ENCODE results near the gene ACTN4. TPM values are rescaled to one million over a fixed set of nuclear protein-coding genes. Genes with fewer than 3 reads are reported as not detected.

Gene ACTN4
- total and polyA plus RNA-seq, 2 experiments from 2014 or later, result 68.9 to 427 TPM

DNA sequence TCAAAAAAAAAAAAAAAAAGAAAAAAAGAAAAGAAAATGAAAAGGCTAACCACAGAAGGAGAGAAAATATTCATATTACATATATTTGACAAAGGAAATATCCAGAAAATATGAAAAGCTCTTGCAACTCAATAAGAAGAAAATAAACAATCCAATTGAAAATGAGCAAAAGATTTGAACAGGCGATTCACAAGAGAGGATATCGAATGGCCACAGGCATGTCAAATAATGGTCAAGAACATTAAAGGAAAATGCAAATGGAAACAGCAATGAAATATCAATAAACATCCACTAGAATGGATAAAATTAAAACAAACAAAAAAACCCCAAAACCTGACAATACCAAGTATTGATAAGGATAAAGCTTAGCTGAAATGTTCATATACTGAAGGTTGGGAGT is 117.8 kb downstream of the ACTN4 start (continued):
- TF ChIP-seq, protein P1, sequence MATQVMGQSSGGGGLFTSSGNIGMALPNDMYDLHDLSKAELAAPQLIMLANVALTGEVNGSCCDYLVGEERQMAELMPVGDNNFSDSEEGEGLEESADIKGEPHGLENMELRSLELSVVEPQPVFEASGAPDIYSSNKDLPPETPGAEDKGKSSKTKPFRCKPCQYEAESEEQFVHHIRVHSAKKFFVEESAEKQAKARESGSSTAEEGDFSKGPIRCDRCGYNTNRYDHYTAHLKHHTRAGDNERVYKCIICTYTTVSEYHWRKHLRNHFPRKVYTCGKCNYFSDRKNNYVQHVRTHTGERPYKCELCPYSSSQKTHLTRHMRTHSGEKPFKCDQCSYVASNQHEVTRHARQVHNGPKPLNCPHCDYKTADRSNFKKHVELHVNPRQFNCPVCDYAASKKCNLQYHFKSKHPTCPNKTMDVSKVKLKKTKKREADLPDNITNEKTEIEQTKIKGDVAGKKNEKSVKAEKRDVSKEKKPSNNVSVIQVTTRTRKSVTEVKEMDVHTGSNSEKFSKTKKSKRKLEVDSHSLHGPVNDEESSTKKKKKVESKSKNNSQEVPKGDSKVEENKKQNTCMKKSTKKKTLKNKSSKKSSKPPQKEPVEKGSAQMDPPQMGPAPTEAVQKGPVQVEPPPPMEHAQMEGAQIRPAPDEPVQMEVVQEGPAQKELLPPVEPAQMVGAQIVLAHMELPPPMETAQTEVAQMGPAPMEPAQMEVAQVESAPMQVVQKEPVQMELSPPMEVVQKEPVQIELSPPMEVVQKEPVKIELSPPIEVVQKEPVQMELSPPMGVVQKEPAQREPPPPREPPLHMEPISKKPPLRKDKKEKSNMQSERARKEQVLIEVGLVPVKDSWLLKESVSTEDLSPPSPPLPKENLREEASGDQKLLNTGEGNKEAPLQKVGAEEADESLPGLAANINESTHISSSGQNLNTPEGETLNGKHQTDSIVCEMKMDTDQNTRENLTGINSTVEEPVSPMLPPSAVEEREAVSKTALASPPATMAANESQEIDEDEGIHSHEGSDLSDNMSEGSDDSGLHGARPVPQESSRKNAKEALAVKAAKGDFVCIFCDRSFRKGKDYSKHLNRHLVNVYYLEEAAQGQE (IDR thresholded peaks at IDR 0.05; ENCODE audit: unreplicated experiment), result no peak
- TF ChIP-seq JUNB (IDR thresholded peaks at IDR 0.05; ENCODE audit: unreplicated experiment), result no peak
- TF ChIP-seq, protein P2, sequence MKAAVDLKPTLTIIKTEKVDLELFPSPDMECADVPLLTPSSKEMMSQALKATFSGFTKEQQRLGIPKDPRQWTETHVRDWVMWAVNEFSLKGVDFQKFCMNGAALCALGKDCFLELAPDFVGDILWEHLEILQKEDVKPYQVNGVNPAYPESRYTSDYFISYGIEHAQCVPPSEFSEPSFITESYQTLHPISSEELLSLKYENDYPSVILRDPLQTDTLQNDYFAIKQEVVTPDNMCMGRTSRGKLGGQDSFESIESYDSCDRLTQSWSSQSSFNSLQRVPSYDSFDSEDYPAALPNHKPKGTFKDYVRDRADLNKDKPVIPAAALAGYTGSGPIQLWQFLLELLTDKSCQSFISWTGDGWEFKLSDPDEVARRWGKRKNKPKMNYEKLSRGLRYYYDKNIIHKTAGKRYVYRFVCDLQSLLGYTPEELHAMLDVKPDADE (IDR thresholded peaks at IDR 0.05), result no peak

DNA sequence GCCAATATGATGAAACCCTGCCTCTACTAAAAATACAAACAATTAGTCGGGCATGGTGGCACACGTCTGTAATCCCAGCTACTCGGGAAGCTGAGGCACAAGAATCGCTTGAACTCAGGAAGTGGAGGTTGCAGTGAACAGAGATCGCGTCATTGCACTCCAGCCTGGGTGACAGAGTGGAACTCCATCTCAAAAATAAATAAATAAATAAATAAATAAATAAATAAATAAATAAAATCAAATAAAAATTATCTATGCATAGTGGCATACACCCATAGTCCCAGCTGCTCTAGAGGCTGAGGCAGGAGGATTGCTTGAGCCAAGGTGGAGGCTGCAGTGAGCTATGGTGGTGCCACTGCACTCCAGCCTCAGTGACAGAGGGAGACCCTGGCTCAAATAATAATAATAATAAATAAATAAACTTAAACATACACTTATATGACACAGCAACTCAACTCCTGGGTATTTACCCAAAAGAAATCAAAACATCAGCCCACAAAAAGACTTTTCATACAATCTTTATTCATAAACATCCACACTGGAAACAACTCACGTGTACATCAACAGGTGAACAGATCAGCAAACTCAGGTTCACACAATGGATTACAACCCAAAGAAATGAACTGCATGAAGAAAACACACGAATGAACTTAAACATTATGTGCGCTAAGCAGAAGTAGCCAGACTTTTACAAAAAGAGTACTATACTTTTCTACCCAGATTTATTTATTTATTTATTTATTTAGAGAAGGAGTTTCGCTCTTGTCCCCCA is 119.0 kb downstream of the ACTN4 start:
- no peak overlapping the region for H3K27ac ChIP-seq (ENCODE audit: low read depth)
- H3K79me2 ChIP-seq (replicated peaks; ENCODE audit: insufficient read depth), result no peaks in the 10 kb centered on the region
- H3K9me2 ChIP-seq (ENCODE audit: insufficient read depth), result no peaks in the 10 kb centered on the region
- DNase-seq (ENCODE audit: low spot score), result no peak
- no peak for ATAC-seq
- H3K4me3 Mint-ChIP-seq, result no peak overlapping the region; the same call in 2 of the 3 replicates
- peaks cover 4% of the 10 kb centered on the region; the same call in 1 of the 2 replicates for H3F3A ChIP-seq (replicated peaks; ENCODE audit: low read depth)
- H3K27me3 ChIP-seq (ENCODE audit: insufficient read depth), result 0 out of 2 replicates have a peak, but pooled peaks cover 4% of the 10 kb centered on the region
- H3K36me3 Mint-ChIP-seq (ENCODE audit: low read depth), result no peaks in the 10 kb centered on the region; the same call in 2 of the 3 replicates
- no peaks in the 10 kb centered on the region for H3K9me3 Mint-ChIP-seq
- H4K20me1 ChIP-seq (replicated peaks; ENCODE audit: insufficient read depth), result no peaks in the 10 kb centered on the region
- no peak overlapping the region for H3K4me3 ChIP-seq
- peaks cover 4% of the 10 kb centered on the region; the same call in 2 of the 3 replicates for H3K4me1 Mint-ChIP-seq
- H3K4me1 ChIP-seq (ENCODE audit: insufficient read depth), result no peaks in the 10 kb centered on the region
- H2AFZ ChIP-seq, result no peak overlapping the region
- no peak overlapping the region for H3K27ac Mint-ChIP-seq
- no peak overlapping the region for H3K4me2 ChIP-seq
- H3K36me3 ChIP-seq (ENCODE audit: insufficient read depth), result no peaks in the 10 kb centered on the region
- peaks cover 3% of the 10 kb centered on the region for H3K27me3 Mint-ChIP-seq (ENCODE audit: insufficient read depth, low read depth, poor library complexity)
- no peak for TF ChIP-seq STAT1 (IDR thresholded peaks at IDR 0.05; ENCODE audit: unreplicated experiment)
- TF ChIP-seq, protein P3, sequence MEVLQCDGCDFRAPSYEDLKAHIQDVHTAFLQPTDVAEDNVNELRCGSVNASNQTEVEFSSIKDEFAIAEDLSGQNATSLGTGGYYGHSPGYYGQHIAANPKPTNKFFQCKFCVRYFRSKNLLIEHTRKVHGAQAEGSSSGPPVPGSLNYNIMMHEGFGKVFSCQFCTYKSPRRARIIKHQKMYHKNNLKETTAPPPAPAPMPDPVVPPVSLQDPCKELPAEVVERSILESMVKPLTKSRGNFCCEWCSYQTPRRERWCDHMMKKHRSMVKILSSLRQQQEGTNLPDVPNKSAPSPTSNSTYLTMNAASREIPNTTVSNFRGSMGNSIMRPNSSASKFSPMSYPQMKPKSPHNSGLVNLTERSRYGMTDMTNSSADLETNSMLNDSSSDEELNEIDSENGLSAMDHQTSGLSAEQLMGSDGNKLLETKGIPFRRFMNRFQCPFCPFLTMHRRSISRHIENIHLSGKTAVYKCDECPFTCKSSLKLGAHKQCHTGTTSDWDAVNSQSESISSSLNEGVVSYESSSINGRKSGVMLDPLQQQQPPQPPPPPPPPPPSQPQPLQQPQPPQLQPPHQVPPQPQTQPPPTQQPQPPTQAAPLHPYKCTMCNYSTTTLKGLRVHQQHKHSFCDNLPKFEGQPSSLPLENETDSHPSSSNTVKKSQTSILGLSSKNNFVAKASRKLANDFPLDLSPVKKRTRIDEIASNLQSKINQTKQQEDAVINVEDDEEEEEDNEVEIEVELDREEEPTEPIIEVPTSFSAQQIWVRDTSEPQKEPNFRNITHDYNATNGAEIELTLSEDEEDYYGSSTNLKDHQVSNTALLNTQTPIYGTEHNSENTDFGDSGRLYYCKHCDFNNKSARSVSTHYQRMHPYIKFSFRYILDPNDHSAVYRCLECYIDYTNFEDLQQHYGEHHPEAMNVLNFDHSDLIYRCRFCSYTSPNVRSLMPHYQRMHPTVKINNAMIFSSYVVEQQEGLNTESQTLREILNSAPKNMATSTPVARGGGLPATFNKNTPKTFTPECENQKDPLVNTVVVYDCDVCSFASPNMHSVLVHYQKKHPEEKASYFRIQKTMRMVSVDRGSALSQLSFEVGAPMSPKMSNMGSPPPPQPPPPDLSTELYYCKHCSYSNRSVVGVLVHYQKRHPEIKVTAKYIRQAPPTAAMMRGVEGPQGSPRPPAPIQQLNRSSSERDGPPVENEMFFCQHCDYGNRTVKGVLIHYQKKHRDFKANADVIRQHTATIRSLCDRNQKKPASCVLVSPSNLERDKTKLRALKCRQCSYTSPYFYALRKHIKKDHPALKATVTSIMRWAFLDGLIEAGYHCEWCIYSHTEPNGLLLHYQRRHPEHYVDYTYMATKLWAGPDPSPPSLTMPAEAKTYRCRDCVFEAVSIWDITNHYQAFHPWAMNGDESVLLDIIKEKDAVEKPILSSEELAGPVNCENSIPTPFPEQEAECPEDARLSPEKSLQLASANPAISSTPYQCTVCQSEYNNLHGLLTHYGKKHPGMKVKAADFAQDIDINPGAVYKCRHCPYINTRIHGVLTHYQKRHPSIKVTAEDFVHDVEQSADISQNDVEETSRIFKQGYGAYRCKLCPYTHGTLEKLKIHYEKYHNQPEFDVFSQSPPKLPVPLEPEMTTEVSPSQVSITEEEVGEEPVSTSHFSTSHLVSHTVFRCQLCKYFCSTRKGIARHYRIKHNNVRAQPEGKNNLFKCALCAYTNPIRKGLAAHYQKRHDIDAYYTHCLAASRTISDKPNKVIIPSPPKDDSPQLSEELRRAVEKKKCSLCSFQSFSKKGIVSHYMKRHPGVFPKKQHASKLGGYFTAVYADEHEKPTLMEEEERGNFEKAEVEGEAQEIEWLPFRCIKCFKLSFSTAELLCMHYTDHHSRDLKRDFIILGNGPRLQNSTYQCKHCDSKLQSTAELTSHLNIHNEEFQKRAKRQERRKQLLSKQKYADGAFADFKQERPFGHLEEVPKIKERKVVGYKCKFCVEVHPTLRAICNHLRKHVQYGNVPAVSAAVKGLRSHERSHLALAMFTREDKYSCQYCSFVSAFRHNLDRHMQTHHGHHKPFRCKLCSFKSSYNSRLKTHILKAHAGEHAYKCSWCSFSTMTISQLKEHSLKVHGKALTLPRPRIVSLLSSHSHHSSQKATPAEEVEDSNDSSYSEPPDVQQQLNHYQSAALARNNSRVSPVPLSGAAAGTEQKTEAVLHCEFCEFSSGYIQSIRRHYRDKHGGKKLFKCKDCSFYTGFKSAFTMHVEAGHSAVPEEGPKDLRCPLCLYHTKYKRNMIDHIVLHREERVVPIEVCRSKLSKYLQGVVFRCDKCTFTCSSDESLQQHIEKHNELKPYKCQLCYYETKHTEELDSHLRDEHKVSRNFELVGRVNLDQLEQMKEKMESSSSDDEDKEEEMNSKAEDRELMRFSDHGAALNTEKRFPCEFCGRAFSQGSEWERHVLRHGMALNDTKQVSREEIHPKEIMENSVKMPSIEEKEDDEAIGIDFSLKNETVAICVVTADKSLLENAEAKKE (CRISPR knock-in tag; IDR thresholded peaks at IDR 0.05), result no peak
- TF ChIP-seq, protein P1 (IDR thresholded peaks at IDR 0.05; ENCODE audit: unreplicated experiment), result no peak
- TF ChIP-seq, protein P4, sequence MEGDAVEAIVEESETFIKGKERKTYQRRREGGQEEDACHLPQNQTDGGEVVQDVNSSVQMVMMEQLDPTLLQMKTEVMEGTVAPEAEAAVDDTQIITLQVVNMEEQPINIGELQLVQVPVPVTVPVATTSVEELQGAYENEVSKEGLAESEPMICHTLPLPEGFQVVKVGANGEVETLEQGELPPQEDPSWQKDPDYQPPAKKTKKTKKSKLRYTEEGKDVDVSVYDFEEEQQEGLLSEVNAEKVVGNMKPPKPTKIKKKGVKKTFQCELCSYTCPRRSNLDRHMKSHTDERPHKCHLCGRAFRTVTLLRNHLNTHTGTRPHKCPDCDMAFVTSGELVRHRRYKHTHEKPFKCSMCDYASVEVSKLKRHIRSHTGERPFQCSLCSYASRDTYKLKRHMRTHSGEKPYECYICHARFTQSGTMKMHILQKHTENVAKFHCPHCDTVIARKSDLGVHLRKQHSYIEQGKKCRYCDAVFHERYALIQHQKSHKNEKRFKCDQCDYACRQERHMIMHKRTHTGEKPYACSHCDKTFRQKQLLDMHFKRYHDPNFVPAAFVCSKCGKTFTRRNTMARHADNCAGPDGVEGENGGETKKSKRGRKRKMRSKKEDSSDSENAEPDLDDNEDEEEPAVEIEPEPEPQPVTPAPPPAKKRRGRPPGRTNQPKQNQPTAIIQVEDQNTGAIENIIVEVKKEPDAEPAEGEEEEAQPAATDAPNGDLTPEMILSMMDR (conservative IDR thresholded peaks at IDR 0.05; ENCODE audit: low read depth in 2 of 2), result no peak
- TF ChIP-seq JUNB (IDR thresholded peaks at IDR 0.05; ENCODE audit: unreplicated experiment), result no peak

Data from GM23338 (cell line).